ENCODE measurements around the gene EXOSC7.

DNA sequence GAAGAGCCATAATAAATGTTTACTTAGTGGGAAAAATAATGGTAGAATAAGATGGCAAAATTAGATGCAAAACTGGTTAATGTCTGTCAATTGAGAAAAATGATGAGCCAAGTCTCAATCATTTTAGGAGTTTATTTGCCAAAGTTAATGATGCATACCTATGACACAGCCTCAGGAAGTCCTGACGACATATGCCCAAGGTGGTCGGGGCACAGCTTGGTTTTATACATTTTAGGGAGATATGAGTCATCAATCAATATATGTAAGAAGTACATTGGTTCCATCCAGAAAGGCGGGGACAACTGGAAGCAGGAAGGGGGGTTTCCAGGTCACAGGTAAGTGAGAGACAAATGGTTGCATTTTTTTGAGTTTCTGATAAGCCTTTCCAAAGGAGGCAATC, 81.5 kb downstream of the EXOSC7 start:
- TF ChIP-seq EZH2 (IDR thresholded peaks at IDR 0.05; ENCODE audit: low read length): no peak
- TF ChIP-seq, protein P1, sequence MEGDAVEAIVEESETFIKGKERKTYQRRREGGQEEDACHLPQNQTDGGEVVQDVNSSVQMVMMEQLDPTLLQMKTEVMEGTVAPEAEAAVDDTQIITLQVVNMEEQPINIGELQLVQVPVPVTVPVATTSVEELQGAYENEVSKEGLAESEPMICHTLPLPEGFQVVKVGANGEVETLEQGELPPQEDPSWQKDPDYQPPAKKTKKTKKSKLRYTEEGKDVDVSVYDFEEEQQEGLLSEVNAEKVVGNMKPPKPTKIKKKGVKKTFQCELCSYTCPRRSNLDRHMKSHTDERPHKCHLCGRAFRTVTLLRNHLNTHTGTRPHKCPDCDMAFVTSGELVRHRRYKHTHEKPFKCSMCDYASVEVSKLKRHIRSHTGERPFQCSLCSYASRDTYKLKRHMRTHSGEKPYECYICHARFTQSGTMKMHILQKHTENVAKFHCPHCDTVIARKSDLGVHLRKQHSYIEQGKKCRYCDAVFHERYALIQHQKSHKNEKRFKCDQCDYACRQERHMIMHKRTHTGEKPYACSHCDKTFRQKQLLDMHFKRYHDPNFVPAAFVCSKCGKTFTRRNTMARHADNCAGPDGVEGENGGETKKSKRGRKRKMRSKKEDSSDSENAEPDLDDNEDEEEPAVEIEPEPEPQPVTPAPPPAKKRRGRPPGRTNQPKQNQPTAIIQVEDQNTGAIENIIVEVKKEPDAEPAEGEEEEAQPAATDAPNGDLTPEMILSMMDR (optimal IDR thresholded peaks at IDR 0.05 in 1 of 3, IDR thresholded peaks at IDR 0.05 in 1 of 3, conservative IDR thresholded peaks at IDR 0.05 in 1 of 3; ENCODE audit: extremely low read depth in 1 of 3, insufficient read depth in 2 of 3, low read length in 3 of 3): no peak

Measured in keratinocyte (primary cell).